ENCODE data around the gene RNF8.
"Not testable (repeated sequence)": the region's sequence is repeated elsewhere in the genome, so short reads cannot be mapped to it uniquely, and the experiment has no call there.

Gene RNF8

GRCh38 chr6:37321516-37322415 lies 32.0 kb upstream of the RNF8 start:
- no peak for DNase-seq

GRCh38 chr6:37323580-37323979 lies 30.2 kb upstream of the RNF8 start:
- no peak for DNase-seq

- no peak for DNase-seq
These were observed 29.4 kb upstream of the RNF8 start for GRCh38 chr6:37324131-37325033.

- not testable (repeated sequence) for DNase-seq
These were observed 23.4 kb upstream of the RNF8 start for GRCh38 chr6:37330345-37330744.

- DNase-seq: no peak
These were observed 22.7 kb upstream of the RNF8 start for GRCh38 chr6:37331047-37331446.

GRCh38 chr6:37332894-37333293 lies 20.9 kb upstream of the RNF8 start:
- DNase-seq: no peak

- DNase-seq: no peak
These were observed 19.7 kb upstream of the RNF8 start for GRCh38 chr6:37334047-37334446.

- DNase-seq: not testable (repeated sequence)
These were observed 15.5 kb upstream of the RNF8 start for GRCh38 chr6:37338317-37338716.

- DNase-seq: no peak
These were observed 15.0 kb upstream of the RNF8 start for GRCh38 chr6:37338745-37339255.

GRCh38 chr6:37339741-37340638 lies 13.8 kb upstream of the RNF8 start:
- no peak for DNase-seq

GRCh38 chr6:37340639-37340943 lies 13.2 kb upstream of the RNF8 start:
- DNase-seq: no peak

GRCh38 chr6:37343248-37343647 lies 10.5 kb upstream of the RNF8 start:
- no peak for DNase-seq

- no peak for DNase-seq
These were observed 9.5 kb upstream of the RNF8 start for GRCh38 chr6:37344308-37344707.

GRCh38 chr6:37345804-37346203 lies 8.0 kb upstream of the RNF8 start:
- DNase-seq: not testable (repeated sequence)

GRCh38 chr6:37347177-37347576 lies 6.6 kb upstream of the RNF8 start:
- no peak for DNase-seq

- DNase-seq: no peak
These were observed 6.1 kb upstream of the RNF8 start for GRCh38 chr6:37347670-37348111.

GRCh38 chr6:37351027-37351426 lies 2.8 kb upstream of the RNF8 start:
- DNase-seq: no peak

GRCh38 chr6:37352384-37352783 lies 1.4 kb upstream of the RNF8 start:
- no peak for DNase-seq

GRCh38 chr6:37354526-37355384 lies 972 bp downstream of the RNF8 start:
- DNase-seq: peak; percentile 10 to 18

- no peak for DNase-seq
These were observed 3.5 kb downstream of the RNF8 start for GRCh38 chr6:37357288-37357687.

GRCh38 chr6:37357860-37358259 lies 4.1 kb downstream of the RNF8 start:
- no peak for DNase-seq

GRCh38 chr6:37359039-37359438 lies 5.3 kb downstream of the RNF8 start:
- DNase-seq: no peak

All from stimulated activated CD4-positive, alpha-beta T cell treated with anti-CD3 and anti-CD28 coated beads, Interleukin-2, amount 100 ng/mL, for 48 hours (primary cell).